HL-60/S4 treated with phorbol 12-myristate 13-acetate at 8.2 ng/mL for 4 days and 3 days (cell line): Measurements from ENCODE around the gene EXOSC3.
"Not testable (repeated sequence)": the region's sequence is repeated elsewhere in the genome, so short reads cannot be mapped to it uniquely, and the experiment has no call there.

Experiments
- in situ Hi-C: fragments of 300-500 bp; cut with MboI; formaldehyde crosslinking; loops from 2 replicates; pipeline ENCODE4 v1.15.0; 2022; ENCODE audit warnings: low sequenced_read_pairs

Gene EXOSC3

GRCh38 chr9:37776328-37776727 is 8.5 kb downstream of the EXOSC3 start:
- in situ Hi-C loops: no loop called here

DNA sequence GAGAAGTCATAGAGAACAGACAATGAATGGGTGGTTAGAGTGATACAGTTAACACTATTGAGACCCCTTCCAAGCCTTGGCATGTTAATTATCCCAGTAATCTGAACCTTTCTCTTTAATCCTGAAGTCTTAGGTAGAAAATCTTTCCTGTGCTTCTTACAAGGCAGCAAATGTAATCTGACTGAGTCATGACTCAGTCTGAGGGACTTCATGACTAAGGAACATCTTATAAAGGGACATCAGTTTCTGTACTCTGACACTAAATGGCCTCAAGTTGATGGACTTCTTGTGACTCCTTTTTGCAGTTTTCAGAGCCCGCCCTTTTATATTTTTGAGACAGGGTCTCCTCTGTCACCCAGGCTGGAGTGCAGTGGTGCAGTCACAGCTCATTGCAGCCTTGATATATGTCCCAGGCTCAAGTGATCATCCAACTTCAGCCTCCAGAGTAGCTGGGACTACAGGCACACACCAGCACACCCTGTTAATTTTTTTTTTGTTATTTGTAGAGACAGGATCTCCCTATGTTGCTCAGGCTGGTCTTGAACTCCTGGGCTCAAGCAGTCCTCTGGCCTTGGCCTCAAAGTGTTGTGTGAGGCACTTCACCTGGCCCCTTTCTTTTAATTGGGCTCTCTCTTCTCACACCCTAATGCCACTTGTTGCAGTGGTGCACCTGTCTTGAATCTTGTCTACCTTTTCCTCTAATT is 9.5 kb downstream of the EXOSC3 start:
- in situ Hi-C loops: no loop called here

GRCh38 chr9:37769995-37770394 is 14.9 kb downstream of the EXOSC3 start:
- in situ Hi-C loops: no loop called here

DNA sequence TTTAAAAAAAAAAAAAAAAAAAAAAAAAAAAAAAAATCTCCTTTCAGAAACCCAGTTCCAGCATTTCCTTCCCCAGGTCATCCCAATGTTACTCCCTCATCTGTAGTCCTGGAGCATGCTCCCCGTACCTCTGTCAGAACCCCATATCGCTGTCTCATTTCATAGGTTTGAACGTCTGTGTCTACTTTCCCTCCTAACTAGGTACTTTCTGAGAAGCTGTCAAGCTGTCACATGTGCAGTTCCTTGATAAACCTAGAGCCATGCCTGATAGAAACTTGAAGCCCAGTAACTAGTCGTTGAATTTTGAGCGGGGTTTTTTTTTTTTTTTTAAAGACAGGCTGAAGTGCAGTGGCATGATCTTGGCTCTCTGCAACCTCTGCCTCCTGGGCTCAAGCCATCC is 15.6 kb downstream of the EXOSC3 start:
- in situ Hi-C loops: no loop called here

DNA sequence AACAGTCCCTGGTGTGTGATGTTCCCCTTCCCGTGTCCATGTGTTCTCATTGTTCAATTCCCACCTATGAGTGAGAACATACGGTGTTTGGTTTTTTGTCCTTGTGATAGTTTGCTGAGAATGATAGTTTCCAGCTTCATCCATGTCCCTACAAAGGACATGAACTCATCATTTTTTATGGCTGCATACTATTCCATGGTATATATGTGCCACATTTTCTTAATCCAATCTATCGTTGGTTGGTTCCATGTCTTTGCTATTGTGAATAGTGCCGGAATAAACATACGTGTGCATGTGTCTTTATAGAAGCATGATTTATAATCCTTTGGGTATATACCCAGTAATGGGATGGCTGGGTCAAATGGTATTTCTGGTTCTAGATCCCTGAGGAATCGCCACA is 19.6 kb downstream of the EXOSC3 start:
- in situ Hi-C loops: not testable (repeated sequence)

DNA sequence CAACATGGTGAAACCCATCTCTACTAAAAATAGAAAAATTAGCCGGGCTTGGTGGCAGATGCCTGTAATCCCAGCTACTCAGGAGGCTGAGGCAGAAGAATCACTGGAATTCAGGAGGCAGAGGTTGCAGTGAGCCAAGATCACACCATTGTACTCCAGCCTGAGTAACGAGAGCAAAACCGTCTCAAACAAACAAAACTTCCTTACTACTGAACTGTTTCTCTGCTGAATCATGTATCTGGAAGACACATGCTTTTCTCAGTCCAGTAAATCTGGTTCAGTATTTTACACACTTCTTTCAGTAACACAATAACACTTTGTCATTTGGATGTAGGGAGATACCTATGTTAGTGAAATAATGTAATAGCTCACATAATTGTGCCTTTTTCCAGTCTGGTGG is 23.4 kb downstream of the EXOSC3 start:
- in situ Hi-C loops: no loop called here

- in situ Hi-C loops: no loop called here
These were observed 24.3 kb downstream of the EXOSC3 start for GRCh38 chr9:37760416-37761161.

- in situ Hi-C loops: no loop called here
These were observed 26.1 kb downstream of the EXOSC3 start for GRCh38 chr9:37758747-37759146.

- in situ Hi-C loops: no loop called here
These were observed 31.2 kb downstream of the EXOSC3 start, which contains the start of gene TRMT10B for GRCh38 chr9:37753489-37754190. TRMT10B (plus strand) TSS chr9:37753805; CDS start chr9:37761932, 8,127 bp downstream.

- in situ Hi-C loops: no loop called here
These were observed 32.0 kb downstream of the EXOSC3 start for GRCh38 chr9:37752642-37753488.

DNA sequence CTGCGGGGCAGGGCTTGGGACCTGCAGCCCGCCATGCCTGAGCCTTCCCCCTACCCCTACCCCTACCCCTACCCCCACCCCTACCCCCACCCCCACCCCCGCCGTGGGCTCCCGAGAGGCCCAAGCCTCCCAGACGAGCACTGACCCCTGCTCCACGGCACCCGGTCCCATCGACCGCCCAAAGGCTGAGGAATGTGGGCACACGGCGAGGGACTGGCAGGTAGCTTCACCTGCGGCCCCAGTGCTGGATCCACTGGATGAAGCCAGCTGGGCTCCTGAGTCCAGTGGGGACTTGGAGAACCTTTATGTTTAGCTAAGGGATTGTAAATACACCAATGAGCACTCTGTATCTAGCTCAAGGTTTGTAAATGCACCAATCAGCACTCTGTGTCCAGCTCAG is 32.8 kb downstream of the EXOSC3 start:
- in situ Hi-C loops: not testable (repeated sequence)

DNA sequence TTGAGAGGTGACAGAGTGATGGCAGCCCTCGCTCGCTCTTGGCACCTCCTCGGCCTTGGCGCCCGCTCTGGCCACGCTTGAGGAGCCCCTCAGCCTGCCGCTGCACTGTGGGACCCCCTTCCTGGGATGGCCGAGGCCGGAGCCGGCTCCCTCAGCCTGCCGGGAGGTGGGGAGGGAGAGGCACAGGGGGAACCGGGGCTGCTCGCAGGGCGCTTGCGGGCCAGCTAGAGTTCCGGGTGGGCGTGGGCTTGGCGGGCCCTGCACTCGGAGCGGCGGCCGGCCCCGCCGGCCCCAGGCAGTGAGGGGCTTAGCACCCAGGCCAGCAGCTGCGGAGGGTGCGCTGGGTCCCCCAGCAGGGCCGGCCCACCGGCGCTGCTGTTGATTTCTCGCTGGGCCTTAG is 33.2 kb downstream of the EXOSC3 start:
- in situ Hi-C loops: not testable (repeated sequence)

DNA sequence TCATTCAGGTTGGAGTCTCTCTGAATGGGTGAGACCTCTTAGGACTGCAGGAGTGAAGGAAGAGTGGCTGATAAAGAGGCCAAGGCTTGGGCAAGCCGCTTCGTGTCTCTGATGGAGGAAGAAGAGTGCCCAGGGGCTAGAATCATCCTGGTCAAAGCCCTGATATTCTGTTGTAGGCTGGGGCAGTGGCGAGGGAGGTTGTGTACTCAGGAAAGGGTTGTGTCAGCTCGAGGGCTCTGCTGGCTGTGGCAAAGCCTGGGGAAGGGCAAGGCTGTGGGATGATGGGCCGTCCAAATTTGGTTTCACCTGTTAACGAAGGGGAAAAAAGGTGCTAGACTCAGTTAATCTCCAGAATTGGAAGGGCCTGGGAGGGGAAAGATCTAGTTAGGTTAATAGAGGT is 33.7 kb downstream of the EXOSC3 start:
- in situ Hi-C loops: no loop called here

GRCh38 chr9:37749129-37749528 is 35.7 kb downstream of the EXOSC3 start:
- in situ Hi-C loops: loop anchor here (25.0 kb wide), 1 partner anchor 613 kb away; no protein-coding TSS in a partner anchor

GRCh38 chr9:37747271-37747753 is 37.6 kb downstream of the EXOSC3 start:
- in situ Hi-C loops: loop anchor here (25.0 kb wide), 1 partner anchor 615 kb away; no protein-coding TSS in a partner anchor

GRCh38 chr9:37746448-37747270 is 38.2 kb downstream of the EXOSC3 start:
- in situ Hi-C loops: loop anchor here (25.0 kb wide), 1 partner anchor 616 kb away; no protein-coding TSS in a partner anchor

GRCh38 chr9:37745970-37746369 is 38.9 kb downstream of the EXOSC3 start:
- in situ Hi-C loops: loop anchor here (25.0 kb wide), 1 partner anchor 616 kb away; no protein-coding TSS in a partner anchor

- in situ Hi-C loops: loop anchor here (25.0 kb wide), 1 partner anchor 622 kb away; no protein-coding TSS in a partner anchor
These were observed 44.1 kb downstream of the EXOSC3 start for GRCh38 chr9:37740631-37741328.

DNA sequence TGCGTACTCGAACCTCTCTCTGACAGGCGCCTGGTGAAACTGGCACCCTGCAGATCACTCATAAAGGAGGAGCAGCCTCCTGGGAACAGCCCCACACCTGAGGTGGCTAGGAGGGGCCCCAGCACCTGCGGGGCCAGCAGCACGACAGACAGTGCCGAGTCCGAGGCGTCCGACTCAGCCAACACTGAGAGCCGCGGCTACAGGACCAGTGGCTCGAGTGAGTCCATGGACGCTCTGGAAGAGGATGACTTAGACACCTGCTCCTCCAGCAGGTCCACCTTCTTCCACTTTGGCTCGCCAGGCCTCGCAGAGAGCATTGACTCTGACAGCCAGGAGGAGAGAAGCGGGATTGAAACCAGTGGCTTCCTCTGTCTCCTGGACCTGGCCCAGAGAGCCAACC is 44.7 kb downstream of the EXOSC3 start:
- in situ Hi-C loops: loop anchor here (25.0 kb wide), 1 partner anchor 622 kb away; no protein-coding TSS in a partner anchor
